Fibroblast of skin of right biceps (primary cell): ENCODE results near the gene TRHDE.

Experiments
- DNase-seq: peaks from one replicate; pipeline ENCODE4 v3.0.0-alpha.2; 2013

The TRHDE gene

GRCh38 chr12:72272091-72272661, at the start of gene TRHDE:
Gene TRHDE, plus strand, starts transcription at chr12:72272370. Its CDS starts 274 bp downstream, at chr12:72272644.
- DNase-seq: peak; percentile 75

GRCh38 chr12:72226510-72226909, 45.7 kb upstream of the TRHDE start:
- DNase-seq: no peak

GRCh38 chr12:72228424-72228823, 43.7 kb upstream of the TRHDE start:
- no peak for DNase-seq

GRCh38 chr12:72230589-72230988, 41.6 kb upstream of the TRHDE start:
- peak; percentile 91 for DNase-seq

GRCh38 chr12:72234886-72235285, 37.3 kb upstream of the TRHDE start:
- DNase-seq: peak; percentile 66

- peak; percentile 77 for DNase-seq
These were observed 36.0 kb upstream of the TRHDE start for GRCh38 chr12:72236071-72236705.

GRCh38 chr12:72241552-72241951, 30.6 kb upstream of the TRHDE start:
- no peak for DNase-seq

GRCh38 chr12:72242946-72243345, 29.2 kb upstream of the TRHDE start:
- no peak for DNase-seq

GRCh38 chr12:72246370-72246769, 25.8 kb upstream of the TRHDE start:
- peak; percentile 59 for DNase-seq

GRCh38 chr12:72250346-72250745, 21.8 kb upstream of the TRHDE start:
- DNase-seq: no peak

- peak; percentile 35 for DNase-seq
These were observed 15.4 kb upstream of the TRHDE start for GRCh38 chr12:72256725-72257124.

- no peak for DNase-seq
These were observed 10.3 kb upstream of the TRHDE start for GRCh38 chr12:72261885-72262284.

GRCh38 chr12:72264548-72265175, 7.5 kb upstream of the TRHDE start:
- peak; percentile 35 for DNase-seq

GRCh38 chr12:72267974-72268373, 4.2 kb upstream of the TRHDE start:
- DNase-seq: no peak

GRCh38 chr12:72268386-72268785, 3.8 kb upstream of the TRHDE start:
- no peak for DNase-seq

- no peak for DNase-seq
These were observed 2.7 kb upstream of the TRHDE start for GRCh38 chr12:72269491-72269890.

- no peak for DNase-seq
These were observed 1.9 kb upstream of the TRHDE start for GRCh38 chr12:72270246-72270645.

- no peak for DNase-seq
These were observed 1.2 kb upstream of the TRHDE start for GRCh38 chr12:72270961-72271360.

- peak; percentile 70 for DNase-seq
These were observed 599 bp upstream of the TRHDE start for GRCh38 chr12:72271451-72272090.

GRCh38 chr12:72272731-72273498, 745 bp downstream of the TRHDE start:
- DNase-seq: peak; percentile 50

- no peak for DNase-seq
These were observed 1.3 kb downstream of the TRHDE start for GRCh38 chr12:72273499-72273837.

GRCh38 chr12:72273851-72274351, 1.7 kb downstream of the TRHDE start:
- DNase-seq: no peak

GRCh38 chr12:72274931-72275330, 2.8 kb downstream of the TRHDE start:
- DNase-seq: peak; percentile 25
